GM18511 (cell line): ENCODE results near the gene S100A13.
"Not testable (repeated sequence)": the region's sequence is repeated elsewhere in the genome, so short reads cannot be mapped to it uniquely, and the experiment has no call there.

Experiments used
- ATAC-seq: cut with Tn5 transposase; IDR thresholded peaks from one replicate; pipeline ENCODE4 v1.9.1; 2021; ENCODE audit warnings: mild to moderate bottlenecking, moderate library complexity; ENCODE audit not compliant: unreplicated experiment

The S100A13 gene

GRCh38 chr1:153608742-153609584, 18.3 kb downstream of the S100A13 start:
- no peak for ATAC-seq

DNA sequence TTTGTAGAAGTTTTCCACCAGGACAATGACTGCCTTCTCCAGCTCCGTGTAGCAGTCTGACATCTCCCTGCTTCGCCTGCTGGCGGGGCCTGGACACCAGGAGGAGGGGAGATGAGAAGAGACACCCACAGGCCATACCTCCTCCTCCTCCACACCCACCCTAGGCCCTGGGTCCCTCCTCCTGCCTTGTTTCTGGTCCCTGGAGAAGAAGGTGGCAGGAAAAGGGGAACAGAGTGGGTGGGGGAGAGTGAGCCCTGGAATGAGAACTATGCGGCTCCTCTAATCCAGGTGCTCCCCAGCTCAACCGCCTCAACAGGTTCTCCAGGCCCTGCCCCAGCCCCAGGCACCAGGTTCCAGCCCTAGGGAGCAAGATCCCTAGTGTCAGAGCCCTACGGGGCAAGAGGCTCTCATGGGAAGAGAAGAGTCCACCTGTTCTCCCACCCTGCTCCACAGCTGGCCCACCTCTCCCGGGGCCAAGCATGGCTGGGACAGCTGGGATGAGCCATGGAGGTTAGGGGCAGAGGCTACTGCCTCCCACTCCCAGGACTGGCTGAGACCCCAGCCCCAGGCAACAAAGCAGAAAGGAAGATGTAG, 19.1 kb downstream of the S100A13 start:
- no peak for ATAC-seq

DNA sequence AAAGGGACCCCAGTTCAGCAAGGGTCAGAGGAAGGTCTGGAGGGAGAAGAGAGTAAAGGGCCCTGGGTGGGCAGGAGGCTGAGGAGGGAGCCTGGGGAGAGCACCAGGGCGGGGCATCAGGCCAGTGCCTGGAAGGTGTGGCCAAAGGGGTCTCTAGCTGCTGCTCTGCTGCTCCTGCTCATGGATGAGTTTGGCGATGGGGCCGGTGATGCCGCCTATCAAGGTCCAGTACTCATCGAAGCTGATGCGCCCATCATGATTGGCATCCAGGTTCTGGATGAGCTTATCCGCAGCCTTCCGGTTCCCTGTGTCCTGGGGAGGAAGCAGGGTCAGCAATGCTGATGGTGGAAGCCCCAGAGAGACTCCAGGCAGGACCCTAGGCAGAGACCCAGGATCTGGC, 19.9 kb downstream of the S100A13 start:
- no peak for ATAC-seq

- no peak for ATAC-seq
Observed at GRCh38 chr1:153606194-153606593, 21.1 kb downstream of the S100A13 start.

- no peak for ATAC-seq
Observed at GRCh38 chr1:153602749-153603148, 24.6 kb downstream of the S100A13 start.

- ATAC-seq, result no peak
Observed at GRCh38 chr1:153599847-153600246, 27.5 kb downstream of the S100A13 start.

DNA sequence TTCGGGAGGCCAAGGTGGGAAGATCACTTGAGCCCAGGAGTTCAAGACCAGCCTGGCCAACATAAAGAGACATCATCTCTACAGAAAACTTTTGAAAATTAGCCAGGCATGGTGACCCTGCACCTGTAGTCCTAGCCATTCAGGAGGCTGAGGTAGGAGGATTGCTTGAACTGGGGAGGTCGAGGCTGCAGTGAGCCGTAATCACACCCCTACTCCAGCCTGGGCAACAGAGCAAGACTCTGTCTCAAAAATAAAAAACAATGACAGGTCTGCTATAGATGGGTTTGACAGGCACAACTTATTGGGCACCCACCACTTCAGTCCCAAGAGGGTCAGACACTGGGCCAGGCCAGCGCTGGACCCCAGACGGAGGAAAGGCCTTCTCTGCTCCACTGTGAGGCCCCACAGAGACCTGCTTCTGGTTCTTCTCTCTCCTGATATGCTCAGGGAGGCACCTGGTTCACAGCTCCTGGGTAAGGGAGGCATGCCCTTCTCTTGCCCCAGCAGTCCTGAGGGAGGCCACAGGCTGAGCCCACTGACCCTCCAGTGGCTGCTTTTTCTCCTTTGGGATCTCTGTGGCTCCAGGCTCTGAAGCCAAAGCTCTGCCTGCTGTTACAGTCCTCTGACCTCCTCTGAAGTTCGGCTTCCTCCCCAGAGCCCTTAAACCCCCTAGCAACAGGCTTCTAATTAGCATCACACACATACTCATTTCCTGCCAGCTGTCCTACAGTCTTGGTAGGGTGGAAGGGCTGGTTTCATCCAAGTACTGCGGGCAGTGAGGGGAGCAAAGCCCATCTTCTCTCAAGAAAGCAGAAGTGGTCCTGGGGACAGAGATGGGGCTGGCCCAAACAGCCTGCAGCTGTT, 28.8 kb downstream of the S100A13 start:
- peak; percentile 99 for ATAC-seq

DNA sequence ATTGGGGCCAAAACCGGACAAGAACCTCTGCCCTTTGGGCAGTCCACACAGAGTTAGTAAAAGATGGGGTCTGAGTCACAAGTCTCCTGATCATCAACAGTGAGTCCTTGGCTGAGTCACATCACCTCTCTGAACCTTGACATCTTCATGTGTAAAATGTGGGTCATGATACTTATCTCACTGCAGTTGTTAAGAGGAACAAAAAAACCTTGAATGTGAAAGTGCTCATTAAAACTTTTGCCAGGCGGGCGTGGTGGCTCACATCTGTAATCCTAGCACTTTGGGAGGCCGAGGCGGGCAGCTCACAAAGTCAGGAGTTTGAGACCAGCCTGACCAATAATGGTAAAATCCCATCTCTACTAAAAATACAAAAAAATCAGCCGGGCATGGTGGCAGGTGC, 30.1 kb downstream of the S100A13 start:
- ATAC-seq, result no peak

DNA sequence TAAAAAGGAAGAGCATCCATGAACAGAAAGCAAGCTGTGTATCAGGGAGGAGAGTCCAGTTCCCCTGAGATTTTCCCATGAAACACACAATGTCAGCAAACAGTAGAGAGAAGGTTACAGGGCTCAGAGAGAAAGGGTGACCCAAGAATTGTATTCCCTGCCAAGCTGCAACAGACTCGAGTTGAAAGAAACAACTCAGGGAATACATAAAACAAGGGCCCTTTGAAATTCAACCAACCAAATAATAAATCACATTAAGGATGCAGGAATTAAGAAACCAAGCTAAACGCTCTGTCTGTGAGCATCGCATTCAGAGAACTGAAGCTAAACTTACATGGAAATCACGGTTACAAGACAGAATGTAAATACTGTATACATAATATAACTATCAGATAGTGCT, 34.6 kb downstream of the S100A13 start:
- ATAC-seq, result no peak

DNA sequence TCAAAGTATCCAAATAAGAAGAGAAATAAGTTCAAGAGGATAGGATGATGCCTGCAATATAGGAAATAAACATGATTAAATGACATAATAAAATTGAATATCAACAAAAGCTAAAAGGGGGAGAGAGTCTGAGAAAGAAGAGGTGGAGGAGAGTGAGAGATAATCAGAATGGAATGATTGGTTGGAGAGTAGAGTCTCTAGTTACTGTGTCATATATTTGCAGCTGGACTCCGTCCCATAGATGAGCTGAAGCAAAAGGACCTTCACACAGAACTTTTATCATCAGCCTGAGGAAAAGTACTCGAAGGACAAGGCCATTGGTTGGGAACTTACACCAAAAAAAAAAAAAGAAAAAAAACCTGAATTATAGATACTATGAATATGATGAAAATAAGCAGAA, 38.8 kb downstream of the S100A13 start:
- no peak for ATAC-seq

- not testable (repeated sequence) for ATAC-seq
Observed at GRCh38 chr1:153588033-153588432, 39.3 kb downstream of the S100A13 start.

DNA sequence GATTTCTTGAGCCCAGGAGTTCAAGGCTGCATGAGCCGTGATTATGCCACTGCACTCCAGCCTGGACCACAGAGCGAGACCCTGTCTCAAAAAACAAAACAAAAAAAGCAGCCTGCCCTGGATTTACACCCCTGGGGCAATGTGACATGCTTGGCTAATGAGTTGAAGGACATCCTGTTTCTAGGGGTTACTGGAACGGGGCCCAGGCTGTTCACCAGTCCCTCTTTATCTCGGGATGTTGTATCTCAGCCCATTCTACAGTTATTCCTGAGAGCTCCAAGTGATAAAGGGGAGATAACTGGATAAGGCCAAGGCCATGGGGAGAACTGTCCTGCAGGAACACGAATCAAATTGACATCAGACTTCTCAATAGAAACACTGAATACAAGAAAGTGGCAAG, 40.0 kb downstream of the S100A13 start:
- ATAC-seq, result no peak

DNA sequence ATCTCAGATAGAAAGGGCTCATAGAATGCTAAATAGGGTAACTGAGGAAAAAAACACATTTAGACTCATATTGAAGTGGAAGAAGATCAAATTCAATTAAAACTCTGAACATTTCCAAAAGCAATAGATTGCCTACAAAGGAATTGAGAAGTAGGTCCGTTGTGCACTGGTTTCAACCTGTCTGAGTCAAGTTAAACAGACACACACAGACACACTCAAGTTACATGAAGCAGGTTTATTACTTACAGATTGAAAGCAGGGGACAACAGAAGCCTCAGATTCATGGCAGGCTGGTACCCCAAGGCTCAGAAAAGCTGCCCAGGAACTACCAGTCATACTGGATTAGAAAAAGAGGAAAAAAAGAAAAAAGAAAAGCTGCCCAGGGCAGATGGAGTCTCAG, 41.0 kb downstream of the S100A13 start:
- ATAC-seq, result no peak

DNA sequence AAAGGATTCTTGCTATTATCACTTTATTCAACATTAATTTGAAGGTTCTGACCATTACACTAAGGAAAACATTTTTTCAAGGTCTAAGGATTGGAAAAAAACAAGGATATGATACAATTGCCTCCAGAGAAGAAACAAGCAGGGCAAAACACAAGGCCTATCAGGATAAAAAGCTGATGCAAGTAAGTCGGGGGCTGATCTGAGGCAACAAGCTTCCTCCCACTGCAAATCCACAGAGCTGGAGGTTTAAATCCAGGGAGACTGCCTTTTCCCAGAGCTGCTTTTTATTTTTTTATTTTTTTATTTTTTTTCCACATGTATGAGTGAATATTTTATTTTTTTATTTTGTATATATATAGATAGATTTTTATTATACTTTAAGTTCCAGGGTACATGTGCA, 42.3 kb downstream of the S100A13 start:
- no peak for ATAC-seq

DNA sequence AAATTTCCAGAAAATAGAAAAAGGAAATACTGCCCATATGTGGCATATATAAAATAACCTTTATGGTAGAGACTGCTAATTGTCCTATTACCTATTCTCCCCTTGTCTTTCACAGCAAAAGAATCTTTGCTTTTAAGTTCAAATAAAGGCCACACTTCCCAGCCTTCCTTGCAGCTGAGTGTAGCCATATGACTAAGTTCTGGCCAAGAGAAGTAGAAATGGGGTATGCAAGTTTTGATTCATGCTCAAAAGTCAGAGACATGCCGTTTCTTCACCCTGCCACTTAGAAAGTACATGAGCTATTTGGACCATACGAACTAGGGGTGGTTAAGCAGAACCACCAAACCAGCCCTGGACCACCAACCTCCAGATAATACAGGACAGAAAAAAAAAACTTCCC, 43.3 kb downstream of the S100A13 start:
- no peak for ATAC-seq

DNA sequence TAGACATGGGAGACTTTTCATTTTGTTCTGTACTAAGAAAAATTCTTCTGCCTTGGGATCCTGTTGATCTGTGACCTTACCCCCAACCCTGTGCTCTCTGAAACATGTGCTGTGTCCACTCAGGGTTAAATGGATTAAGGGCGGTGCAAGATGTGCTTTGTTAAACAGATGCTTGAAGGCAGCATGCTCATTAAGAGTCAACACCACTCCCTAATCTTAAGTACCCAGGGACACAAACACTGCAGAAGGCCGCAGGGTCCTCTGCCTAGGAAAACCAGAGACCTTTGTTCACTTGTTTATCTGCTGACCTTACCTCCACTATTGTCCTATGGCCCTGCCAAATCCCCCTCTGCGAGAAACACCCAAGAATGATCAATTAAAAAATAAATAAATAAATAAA, 43.8 kb downstream of the S100A13 start:
- not testable (repeated sequence) for ATAC-seq

DNA sequence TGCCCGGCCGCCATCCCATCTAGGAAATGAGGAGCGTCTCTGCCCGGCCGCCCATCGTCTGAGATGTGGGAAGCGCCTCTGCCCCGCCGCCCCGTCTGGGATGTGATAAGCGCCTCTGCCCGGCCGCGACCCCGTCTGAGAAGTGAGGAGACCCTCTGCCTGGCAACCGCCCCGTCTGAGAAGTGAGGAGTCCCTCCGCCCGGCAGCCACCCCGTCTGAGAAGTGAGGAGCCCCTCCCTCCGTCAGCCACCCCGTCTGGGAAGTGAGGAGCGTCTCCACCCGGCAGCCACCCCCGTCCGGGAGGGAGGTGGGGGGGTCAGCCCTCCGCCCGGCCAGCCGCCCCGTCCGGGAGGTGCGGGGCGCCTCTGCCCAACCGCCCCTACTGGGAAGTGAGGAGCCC, 44.5 kb downstream of the S100A13 start:
- ATAC-seq, result not testable (repeated sequence)

GRCh38 chr1:153578936-153579335, 48.4 kb downstream of the S100A13 start:
- no peak for ATAC-seq

- ATAC-seq, result no peak
Observed at GRCh38 chr1:153578490-153578889, 48.8 kb downstream of the S100A13 start.

DNA sequence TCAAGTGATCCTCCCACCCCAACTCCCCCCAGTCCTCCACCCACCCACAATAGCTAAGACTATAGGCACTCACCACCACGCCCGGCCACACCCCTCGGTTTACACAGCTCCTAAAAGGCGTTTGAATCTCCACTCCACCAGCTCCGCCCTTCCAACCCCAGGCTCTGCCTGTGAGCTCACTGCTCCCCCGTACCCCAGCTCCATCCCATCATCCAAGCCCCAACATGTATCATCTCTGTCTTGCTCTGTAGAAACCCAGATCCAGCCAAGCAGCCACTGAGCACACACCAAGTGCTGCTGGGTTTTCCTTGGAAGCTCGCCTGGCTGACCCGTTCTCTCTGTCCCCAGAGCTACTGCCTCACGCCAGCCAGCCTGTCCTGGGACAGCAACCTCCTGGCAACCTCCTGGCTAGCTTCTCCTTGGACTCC, 49.7 kb downstream of the S100A13 start:
- ATAC-seq, result no peak

GRCh38 chr1:153577138-153577537, 50.2 kb downstream of the S100A13 start:
- no peak for ATAC-seq

DNA sequence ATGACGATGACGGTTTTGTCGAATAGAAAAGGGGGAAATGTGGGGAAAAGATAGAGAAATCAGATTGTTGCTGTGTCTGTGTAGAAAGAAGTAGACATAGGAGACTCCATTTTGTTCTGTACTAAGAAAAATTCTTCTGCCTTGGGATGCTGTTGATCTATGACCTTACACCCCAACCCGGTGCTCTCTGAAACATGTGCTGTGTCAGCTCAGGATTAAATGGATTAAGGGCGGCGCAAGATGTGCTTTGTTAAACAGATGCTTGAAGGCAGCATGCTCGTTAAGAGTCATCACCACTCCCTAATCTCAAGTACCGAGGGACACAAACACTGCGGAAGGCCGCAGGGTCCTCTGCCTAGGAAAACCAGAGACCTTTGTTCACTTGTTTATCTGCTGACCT, 51.8 kb downstream of the S100A13 start:
- ATAC-seq, result not testable (repeated sequence)
